Astrocyte (in vitro differentiated cells and primary cell): ENCODE results near the gene TMEM92. TPM values are rescaled to one million over a fixed set of nuclear protein-coding genes. Genes with fewer than 3 reads are reported as not detected.

ENCODE experiments used
- DNase-seq: peaks from one replicate; pipeline ENCODE4 v3.0.0-alpha.2; 2010; ENCODE audit warnings: low read depth
- FAIRE-seq: peaks from 2 replicates; lab custom pipeline; 2011; peaks lifted over from hg19 to GRCh38; lab: Jason Lieb, UNC
- H2AFZ ChIP-seq: 2 replicates; pipeline ENCODE4 v1.6.0; 2012; ENCODE audit warnings: low read depth, low read length, inconsistent platforms
- H3K27ac ChIP-seq: 2 replicates; pipeline ENCODE4 v1.5.1; 2011; ENCODE audit warnings: low read depth, low read length, inconsistent platforms
- H3K27me3 ChIP-seq: 2 replicates; pipeline ENCODE4 v1.6.0; 2011; ENCODE audit warnings: low read length, inconsistent platforms; ENCODE audit not compliant: insufficient read depth
- H3K36me3 ChIP-seq: 2 replicates; pipeline ENCODE4 v1.5.1; 2011; ENCODE audit warnings: low read length, inconsistent platforms; ENCODE audit not compliant: insufficient read depth
- H3K4me1 ChIP-seq: 2 replicates; pipeline ENCODE4 v1.5.1; 2011; ENCODE audit warnings: low read length, inconsistent platforms; ENCODE audit not compliant: insufficient read depth
- H3K4me2 ChIP-seq: 2 replicates; pipeline ENCODE4 v1.6.0; 2012; ENCODE audit warnings: low read length, inconsistent platforms
- H3K4me3 ChIP-seq: 2 replicates; pipeline ENCODE4 v1.5.1; 2011; ENCODE audit warnings: low read depth, mild to moderate bottlenecking, low read length, inconsistent platforms; ENCODE audit not compliant: insufficient read depth
- H3K79me2 ChIP-seq: 2 replicates; pipeline ENCODE4 v1.6.0; 2012; ENCODE audit warnings: mild to moderate bottlenecking, low read length, inconsistent platforms; ENCODE audit not compliant: insufficient read depth
- H3K9ac ChIP-seq: 2 replicates; pipeline ENCODE4 v1.6.0; 2012; ENCODE audit warnings: mild to moderate bottlenecking, low read length, inconsistent platforms
- H3K9me3 ChIP-seq: 2 replicates; pipeline ENCODE4 v1.5.1; 2012; ENCODE audit warnings: low read depth, mild to moderate bottlenecking, low read length, inconsistent platforms; ENCODE audit not compliant: insufficient read depth
- H4K20me1 ChIP-seq: 2 replicates; pipeline ENCODE4 v1.6.0; 2012; ENCODE audit warnings: low read length, inconsistent platforms; ENCODE audit not compliant: insufficient read depth
- H3K27ac Mint-ChIP-seq: one replicate; pipeline ENCODE4 v1.8.0; 2021; ENCODE audit warnings: mild to moderate bottlenecking, mixed read lengths; ENCODE audit not compliant: unreplicated experiment
- H3K27me3 Mint-ChIP-seq: one replicate; pipeline ENCODE4 v1.8.0; 2021; ENCODE audit warnings: low read depth, mixed read lengths; ENCODE audit not compliant: unreplicated experiment
- H3K36me3 Mint-ChIP-seq: one replicate; pipeline ENCODE4 v1.8.0; 2021; ENCODE audit warnings: low read depth, mixed read lengths; ENCODE audit not compliant: unreplicated experiment
- H3K4me1 Mint-ChIP-seq: one replicate; pipeline ENCODE4 v1.8.0; 2021; ENCODE audit warnings: low read depth, mixed read lengths; ENCODE audit not compliant: unreplicated experiment
- H3K4me3 Mint-ChIP-seq: one replicate; pipeline ENCODE4 v1.8.0; 2021; ENCODE audit warnings: mild to moderate bottlenecking, moderate library complexity, mixed read lengths; ENCODE audit not compliant: unreplicated experiment
- H3K9me3 Mint-ChIP-seq: one replicate; pipeline ENCODE4 v1.8.0; 2021; ENCODE audit warnings: mild to moderate bottlenecking, mixed read lengths; ENCODE audit not compliant: unreplicated experiment
- EZH2 ChIP-seq: IDR thresholded peaks from 2 replicates; pipeline ENCODE4 v1.6.1; 2012; ENCODE audit warnings: mild to moderate bottlenecking, low read length, inconsistent platforms; ENCODE audit not compliant: insufficient read depth
- total RNA-seq: library from RNA; stranded (reverse); gene quantifications from 2 replicates; pipeline ENCODE4 v1.2.1, GENCODE V29; 2021
- TF ChIP-seq, protein P1 (sequence below): IDR thresholded peaks from 2 replicates; pipeline ENCODE4 v1.5.1; 2011; ENCODE audit warnings: low read depth, mild to moderate bottlenecking, inconsistent platforms, low read length, moderate library complexity; ENCODE audit not compliant: insufficient read depth

TMEM92 gene
- total RNA-seq, 1 donor from 2014 or later, result 18.3 TPM

DNA sequence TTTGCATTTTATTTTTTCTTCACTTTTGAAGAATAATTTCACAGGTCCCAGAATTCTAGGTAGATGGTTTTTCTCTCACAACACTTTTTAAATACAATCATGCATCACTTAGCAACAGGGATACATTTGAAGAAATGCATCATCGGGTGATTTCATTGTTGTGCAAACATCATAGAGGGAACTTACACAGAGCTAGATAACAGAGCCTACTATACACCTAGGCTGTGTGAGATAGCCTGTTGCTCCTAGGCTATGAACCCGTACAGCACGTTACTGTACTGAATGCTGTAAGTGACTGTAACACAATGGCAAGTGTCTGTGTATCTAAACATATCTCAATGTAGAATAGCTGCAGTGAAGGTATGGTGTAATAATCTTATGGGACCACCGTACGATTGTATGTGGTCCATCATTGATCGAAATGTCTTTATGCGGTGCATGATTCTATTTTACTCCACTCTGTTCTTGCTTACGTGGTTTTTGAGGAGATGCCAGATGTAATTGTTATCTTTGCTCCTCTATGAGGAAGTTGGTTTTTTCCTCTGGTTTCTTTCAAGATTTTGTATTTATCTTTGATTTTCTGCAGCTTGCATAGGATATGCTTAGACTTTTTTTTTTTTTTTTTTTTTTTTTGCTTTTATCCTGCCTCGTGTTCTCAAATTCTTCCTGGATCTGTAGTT lies 35.5 kb upstream of the TMEM92 start:
- Histone ChIP-seq H4K20me1 (no peaks in the 10 kb centered on the region), H3K4me2 (no peak overlapping the region), H3K9ac (no peak overlapping the region), H3K4me1 (no peaks in the 10 kb centered on the region), H3K9me3 (no peaks in the 10 kb centered on the region), H3K79me2 (no peaks in the 10 kb centered on the region), H2AFZ (no peak overlapping the region), H3K27me3 (no peaks in the 10 kb centered on the region), H3K36me3 (no peaks in the 10 kb centered on the region), H3K4me3 (no peak overlapping the region), H3K27ac (no peak overlapping the region)
- Mint-ChIP-seq H3K4me3 (no peak overlapping the region), H3K27ac (no peak overlapping the region), H3K4me1 (peaks cover 2% of the 10 kb centered on the region), H3K9me3 (peaks cover 10% of the 10 kb centered on the region), H3K36me3 (peaks cover 5% of the 10 kb centered on the region), H3K27me3 (no peaks in the 10 kb centered on the region)
- no peak for DNase-seq
- TF ChIP-seq EZH2, result no peak
- TF ChIP-seq, protein P1, sequence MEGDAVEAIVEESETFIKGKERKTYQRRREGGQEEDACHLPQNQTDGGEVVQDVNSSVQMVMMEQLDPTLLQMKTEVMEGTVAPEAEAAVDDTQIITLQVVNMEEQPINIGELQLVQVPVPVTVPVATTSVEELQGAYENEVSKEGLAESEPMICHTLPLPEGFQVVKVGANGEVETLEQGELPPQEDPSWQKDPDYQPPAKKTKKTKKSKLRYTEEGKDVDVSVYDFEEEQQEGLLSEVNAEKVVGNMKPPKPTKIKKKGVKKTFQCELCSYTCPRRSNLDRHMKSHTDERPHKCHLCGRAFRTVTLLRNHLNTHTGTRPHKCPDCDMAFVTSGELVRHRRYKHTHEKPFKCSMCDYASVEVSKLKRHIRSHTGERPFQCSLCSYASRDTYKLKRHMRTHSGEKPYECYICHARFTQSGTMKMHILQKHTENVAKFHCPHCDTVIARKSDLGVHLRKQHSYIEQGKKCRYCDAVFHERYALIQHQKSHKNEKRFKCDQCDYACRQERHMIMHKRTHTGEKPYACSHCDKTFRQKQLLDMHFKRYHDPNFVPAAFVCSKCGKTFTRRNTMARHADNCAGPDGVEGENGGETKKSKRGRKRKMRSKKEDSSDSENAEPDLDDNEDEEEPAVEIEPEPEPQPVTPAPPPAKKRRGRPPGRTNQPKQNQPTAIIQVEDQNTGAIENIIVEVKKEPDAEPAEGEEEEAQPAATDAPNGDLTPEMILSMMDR, result no peak
- no peak for FAIRE-seq

DNA sequence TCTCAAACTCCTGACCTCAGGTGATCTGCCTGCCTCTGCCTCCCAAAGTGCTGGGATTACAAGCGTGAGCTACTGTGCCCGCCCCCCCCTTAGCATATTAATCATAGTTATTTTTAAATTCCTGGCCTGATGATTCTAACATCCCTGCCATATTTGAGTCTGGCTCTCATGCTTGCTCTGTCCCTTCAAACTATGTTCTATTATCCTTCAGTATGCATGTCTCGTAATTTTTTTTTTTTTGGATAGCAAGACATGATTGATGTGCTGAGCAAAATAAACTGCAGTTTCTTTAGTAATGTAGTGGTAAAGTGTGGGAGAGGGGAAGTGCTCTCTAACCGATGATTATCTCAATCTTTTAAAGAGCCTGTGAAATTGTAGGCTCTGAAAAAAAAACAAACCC lies 34.3 kb upstream of the TMEM92 start:
- H3K27me3 Mint-ChIP-seq, result no peaks in the 10 kb centered on the region
- peaks cover 4% of the 10 kb centered on the region for H3K9me3 Mint-ChIP-seq

More for the DNA sequence above, 34.3 kb upstream of the TMEM92 start:
- Histone ChIP-seq H3K27me3 (no peaks in the 10 kb centered on the region), H3K4me3 (no peak overlapping the region), H2AFZ (no peak overlapping the region), H3K4me2 (no peak overlapping the region), H3K27ac (no peak overlapping the region), H3K9ac (no peak overlapping the region), H3K79me2 (no peaks in the 10 kb centered on the region), H3K36me3 (no peaks in the 10 kb centered on the region), H3K9me3 (peaks cover 2% of the 10 kb centered on the region), H3K4me1 (no peaks in the 10 kb centered on the region), H4K20me1 (no peaks in the 10 kb centered on the region)
- H3K4me3 Mint-ChIP-seq, result no peak overlapping the region
- peaks cover 3% of the 10 kb centered on the region for H3K36me3 Mint-ChIP-seq
- H3K4me1 Mint-ChIP-seq, result peaks cover 2% of the 10 kb centered on the region
- no peak for TF ChIP-seq EZH2
- TF ChIP-seq, protein P1, result no peak
- FAIRE-seq (no peak), DNase-seq (peak; percentile 52)
- H3K27ac Mint-ChIP-seq, result no peak overlapping the region
